OCI-M2 (cell line): ENCODE data around the gene SP4.

Experiments
- DNase-seq: peaks from one replicate; lab custom pipeline; 2025; ENCODE audit not compliant: unreplicated experiment; lab: John Stamatoyannopoulos, UW

Gene SP4

DNA sequence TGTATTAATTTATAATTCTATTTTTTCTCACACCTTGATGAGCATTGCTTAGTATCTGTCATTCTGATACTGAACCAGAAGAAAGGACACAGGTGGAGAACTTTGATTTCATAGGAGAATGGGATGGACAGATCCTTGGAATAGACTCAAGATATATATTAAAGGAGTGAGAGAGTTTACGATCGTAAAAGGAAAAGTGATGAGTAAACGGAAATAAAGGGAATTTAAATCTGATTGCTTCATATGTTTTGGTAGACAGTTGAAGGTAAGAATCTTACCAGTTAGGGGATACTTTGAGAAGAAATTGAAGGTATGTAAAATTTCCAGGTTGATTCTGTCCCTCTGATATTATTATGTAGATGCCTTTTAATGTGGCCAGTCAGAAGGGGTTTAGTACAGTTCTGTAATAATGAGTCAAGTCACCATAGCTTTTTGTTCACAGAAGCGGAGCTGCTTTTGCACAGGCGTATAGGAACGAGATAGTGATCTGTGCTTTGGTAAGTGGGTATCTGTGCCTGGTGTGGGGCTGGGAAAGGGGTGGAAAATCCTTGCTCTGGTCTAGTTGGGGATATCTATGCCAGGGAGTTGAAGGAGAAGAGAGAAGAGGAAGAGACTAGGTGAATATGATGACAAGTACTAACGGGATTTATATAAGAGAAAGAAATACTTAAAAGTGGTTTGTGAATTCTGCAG is 15.4 kb downstream of the SP4 start:
- DNase-seq: no peak

- no peak for DNase-seq
Measured at GRCh38 chr7:21448974-21449373, 21.1 kb downstream of the SP4 start.

GRCh38 chr7:21450076-21450475 is 22.2 kb downstream of the SP4 start:
- DNase-seq: no peak

DNA sequence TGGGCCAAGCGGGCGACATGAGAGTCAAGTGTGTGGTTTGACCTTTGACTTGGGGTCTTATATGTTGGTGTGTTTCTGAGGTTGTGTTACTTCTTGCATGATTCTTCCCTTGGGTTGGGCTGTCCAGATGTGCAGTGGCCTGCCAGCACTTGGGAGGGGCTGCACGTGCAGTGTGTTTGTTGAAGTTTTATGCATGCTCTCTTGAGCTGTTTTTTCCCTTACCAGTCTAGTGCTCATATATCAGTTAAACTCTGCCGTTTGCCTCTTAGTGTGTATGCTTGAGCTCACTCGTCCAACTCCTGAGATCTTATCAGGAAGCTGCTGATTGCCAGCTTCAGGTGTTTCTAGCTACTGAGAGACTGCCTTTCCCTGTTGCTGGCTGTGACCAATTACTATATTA is 23.1 kb downstream of the SP4 start:
- DNase-seq: no peak

DNA sequence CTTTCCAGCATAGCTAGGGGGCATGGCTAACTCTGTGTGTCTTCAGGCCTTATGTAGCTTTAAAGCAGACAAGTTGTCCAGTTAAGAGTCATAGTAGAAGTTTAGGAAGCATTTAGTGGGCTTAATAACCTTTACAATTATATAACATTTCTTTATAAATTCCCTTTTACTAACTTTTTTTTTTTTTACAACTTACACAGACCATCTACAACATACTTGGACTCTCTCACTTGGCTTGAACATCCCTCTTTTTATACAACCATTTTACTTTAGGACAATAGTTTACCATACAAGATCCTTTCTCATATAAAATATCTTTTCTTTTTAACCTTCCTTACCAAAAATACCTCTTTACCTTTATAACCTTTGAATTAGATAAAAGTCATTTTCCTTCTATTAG is 26.3 kb downstream of the SP4 start:
- DNase-seq: no peak

GRCh38 chr7:21454906-21455305 is 27.0 kb downstream of the SP4 start:
- DNase-seq: no peak

DNA sequence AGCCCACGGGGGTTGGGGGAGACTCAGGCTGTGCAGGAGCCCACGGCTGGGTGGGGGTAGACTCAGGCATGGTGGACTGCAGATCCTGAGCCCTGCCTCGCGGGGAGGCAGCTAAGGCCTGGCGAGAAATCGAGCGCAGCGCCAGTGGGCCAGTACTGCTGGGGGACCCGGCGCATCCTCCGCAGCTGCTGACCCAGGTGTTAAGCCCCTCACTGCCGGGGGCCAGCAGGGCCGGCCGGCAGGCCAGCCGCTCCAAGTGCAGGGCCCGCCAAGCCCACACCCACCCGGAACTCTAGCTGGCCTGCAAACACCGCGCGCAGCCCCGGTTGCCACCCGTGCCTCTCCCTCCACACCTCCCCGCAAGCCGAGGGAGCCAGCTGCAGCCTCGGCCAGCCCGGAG is 33.4 kb downstream of the SP4 start:
- DNase-seq: no peak

DNA sequence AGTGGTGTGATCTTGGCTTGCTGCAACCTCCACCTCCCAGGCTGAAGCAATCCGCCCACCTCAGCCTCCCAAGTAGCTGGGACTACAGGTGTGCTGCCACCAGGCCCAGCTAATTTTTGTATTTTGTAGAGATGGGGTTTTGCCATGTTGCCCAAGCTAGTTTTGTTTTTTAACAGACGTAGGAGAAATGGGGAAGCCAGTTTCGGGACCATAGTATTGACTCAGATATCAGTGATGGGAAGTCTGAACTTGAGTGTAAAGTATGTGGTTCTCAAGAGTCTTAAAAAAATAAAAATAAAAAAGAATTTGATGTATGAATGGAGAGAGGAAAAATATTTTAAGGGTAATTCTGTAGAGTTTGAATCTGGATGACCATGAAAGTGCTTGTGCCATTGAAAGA is 34.2 kb downstream of the SP4 start:
- no peak for DNase-seq

GRCh38 chr7:21463524-21463923 is 35.6 kb downstream of the SP4 start:
- no peak for DNase-seq

DNA sequence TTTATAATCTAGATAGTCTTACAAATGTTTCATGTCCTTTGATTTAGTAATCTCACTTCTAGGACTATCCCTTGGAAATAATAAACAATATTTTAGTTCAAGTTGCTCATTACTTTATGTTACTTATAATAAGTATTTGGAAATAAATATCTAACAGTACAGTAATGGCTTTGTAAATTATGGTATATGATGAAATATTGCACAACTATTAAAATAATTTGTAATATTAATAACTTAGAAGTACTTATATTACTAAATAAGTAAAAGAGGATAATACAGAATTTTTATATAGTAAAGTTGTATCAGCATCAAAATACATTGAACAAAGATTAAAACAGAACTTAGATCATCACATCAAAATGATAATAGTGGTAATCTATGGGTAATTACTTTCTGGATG is 41.1 kb downstream of the SP4 start:
- no peak for DNase-seq

GRCh38 chr7:21469894-21470293 is 42.0 kb downstream of the SP4 start:
- no peak for DNase-seq

DNA sequence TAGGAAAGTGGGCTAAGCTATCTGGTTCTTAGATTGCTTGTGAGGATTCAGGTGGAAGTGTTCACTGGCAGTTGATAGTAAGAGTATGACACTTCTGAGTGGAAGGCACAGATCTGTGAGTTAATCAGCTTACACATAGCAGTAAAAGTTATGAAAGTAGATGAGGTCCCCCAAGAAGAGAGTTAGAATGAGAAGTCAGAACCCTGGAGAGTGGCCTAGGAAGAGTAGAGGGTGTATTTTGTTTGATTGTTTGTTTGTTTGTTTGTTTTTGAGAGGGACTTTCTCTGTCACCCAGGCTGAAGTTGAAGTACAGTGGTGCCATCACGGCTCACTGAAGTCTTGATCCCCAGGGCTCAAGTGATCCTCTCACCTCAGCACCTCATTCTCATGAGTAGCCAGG is 44.1 kb downstream of the SP4 start:
- no peak for DNase-seq

DNA sequence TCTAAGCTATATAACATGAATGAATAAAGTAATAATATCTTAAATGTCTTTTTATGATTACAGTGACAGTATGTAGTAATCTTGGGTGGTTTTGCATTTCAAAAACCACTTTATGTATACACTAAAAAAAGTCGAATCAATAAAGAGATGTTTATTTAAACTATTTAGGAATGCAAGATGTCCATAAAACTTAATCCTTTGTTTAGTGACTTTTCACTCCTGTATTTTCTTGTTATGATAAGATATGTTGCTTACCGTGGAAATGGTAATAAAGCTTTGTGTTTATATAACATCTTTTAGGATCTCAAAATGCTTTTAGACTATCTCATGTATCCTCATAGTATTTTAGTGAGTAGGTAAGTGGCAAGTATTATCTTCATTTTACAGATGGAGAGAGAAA is 48.5 kb downstream of the SP4 start:
- DNase-seq: no peak

DNA sequence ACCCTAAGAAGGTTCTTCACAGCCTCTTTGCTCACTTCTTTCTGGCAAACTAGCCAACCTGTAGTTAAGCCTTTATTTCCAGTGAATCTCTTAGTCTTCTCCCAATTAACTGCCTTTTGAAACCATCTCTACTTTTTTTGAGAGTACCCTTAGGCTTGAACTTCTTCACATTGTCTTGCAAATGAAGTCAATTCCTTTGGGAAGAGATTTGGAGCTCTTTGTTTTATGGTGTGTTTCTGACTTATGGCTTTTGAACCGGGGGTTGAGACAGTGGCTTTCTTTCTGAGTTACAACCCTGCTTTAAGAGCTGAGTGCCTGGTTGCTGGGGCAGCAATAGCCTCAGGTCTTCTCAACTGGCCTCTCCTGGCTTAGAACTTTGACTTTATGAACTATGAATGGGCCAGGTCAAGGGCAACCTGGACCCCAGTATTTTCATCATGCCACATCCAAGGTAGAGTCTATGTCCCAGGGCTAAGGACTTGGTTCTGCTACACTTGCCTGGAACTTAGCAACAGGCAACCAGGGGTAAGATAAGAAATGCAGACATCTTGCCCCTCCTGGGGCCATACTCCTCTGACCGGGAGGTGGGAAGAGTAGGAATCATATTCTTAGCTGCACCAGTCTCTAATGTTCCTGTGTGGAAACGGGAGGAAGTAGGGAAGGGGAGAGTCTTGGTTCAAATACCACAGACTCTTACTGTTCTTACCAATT is 53.0 kb downstream of the SP4 start:
- no peak for DNase-seq

- DNase-seq: no peak
Measured at GRCh38 chr7:21486511-21486910, 58.6 kb downstream of the SP4 start.

DNA sequence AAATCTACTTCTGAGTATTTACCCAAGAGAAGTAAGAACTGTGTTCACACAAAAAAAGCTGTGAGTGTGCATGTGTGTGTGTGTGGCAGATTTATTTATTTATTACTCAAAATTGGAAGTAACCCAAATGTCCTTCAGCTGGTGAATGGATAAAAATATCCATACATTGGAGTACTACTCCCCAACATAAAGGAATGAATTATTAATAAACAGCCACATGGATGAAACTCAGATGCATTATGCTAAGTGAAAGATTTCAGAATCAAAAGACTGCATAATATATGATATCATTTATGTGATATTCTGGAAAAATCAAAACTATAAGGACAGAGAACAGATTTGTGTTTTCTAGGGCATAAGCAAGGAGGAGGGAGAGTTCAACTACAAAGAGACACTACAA is 67.8 kb downstream of the SP4 start:
- DNase-seq: no peak

DNA sequence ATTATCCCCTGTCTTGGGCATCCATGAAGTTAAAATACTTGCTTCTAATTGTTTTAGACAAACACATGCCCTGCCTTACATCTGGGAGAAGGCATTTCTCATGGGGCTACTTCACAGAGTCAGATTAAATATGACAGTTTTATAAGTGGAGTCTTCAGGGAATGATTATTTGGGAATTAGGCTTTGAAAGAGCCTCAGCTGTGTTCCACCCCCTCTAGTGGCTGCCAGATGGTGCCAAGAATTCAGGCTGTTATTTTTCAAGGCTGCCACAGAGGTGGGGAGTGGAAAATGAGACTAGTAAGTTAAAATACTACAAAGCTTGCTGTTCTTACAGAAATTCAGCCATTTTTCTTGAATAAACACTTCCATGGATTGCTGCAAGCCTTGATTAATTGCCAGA is 69.2 kb downstream of the SP4 start:
- DNase-seq: no peak

DNA sequence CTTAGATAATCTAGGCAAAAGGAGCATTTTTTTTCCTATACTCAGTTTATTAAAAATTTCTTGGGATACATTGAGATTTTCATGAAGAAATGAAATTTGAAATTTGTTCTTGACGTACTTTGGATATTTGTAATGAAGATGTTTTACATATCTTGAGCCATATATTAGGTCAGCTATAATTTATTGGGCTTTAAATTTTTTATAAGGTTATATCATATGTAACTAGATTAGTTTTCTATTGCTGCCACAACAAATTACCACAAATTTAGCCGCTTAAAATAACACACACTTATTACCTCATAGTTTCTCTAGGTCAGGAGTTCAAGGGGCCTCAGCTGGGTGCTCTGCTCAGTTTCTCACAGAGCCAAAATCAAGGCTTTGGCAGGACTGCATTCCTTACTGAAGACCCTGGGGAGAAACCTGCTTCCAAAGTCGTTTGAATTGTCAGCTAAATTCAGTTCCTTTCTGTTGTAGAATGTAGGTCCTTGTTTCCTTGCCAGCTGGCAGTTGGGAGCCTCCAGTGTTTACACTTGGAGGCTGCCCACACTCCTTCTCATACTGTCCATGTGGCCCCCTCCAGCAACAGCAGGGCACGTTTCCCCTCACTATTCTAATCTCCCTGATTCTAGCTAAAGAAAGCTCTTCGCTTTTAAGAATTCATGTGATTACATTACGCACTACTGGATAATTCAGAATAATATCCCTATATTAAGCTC is 72.4 kb downstream of the SP4 start:
- DNase-seq: no peak

DNA sequence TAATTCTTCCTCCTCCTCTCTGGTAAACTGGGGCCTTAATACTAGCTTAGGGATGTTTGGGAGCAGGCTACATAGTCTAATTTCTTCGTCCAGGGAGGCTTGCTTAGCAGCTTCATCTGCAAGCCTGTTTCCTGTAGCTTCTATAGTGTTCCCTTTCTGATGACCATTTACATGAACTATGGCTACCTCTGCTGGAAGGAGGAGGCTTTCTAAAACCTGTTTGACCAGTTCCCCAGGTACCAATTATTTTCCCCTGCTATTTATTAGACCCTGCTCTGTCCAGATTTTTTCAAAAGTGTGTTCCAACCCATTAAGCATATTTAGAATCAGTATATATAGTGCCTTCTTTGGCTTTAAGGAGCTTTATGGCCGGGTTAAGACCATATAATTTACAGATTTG is 76.1 kb downstream of the SP4 start:
- no peak for DNase-seq

DNA sequence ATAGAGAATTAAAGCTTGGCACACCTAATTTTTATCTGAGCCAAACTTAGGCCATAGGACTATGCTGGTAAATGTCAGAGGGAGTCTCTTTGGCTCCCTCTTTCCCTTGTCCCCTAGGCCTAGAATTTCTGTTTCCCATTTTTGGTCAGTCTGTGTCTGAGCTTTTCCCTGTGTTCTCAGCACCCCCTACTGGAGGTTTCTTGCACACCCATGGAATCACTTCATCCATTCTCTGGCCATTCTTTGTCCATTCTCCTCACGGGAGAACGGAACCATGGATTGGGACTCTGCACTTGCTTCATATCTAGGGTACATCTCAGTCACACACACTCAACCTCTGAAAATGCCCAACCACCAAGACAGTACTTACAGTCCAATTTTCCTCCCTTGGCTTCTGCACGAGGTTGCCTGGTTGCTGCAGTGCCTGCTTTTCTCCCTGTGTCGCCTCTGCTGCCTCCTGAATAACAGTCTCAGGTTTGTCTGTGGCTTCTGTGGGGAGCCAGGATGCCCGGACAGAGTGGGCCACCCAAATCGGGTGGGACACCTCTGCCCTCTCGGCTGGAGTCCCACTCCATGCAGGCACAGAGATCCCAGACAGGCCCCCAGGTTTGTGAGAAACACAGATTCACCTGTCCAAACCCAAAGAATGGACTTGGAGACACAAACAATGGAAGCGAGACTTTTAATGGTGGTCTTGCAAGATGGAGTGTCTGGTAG is 79.9 kb downstream of the SP4 start:
- no peak for DNase-seq

GRCh38 chr7:21508538-21508937 is 80.7 kb downstream of the SP4 start:
- no peak for DNase-seq

- DNase-seq: no peak
Measured at GRCh38 chr7:21514062-21514461, 86.2 kb downstream of the SP4 start.
